SK-N-SH (cell line): Measurements from ENCODE around the gene ULK1.

Experiments
- JUND ChIP-seq: IDR thresholded peaks from 2 replicates; pipeline ENCODE4 v1.4.0; 2012
- POLR2AphosphoS5 ChIP-seq: IDR thresholded peaks from 2 replicates; pipeline ENCODE4 v1.6.1; 2012; ENCODE audit warnings: low read depth, low read length
- SIN3A ChIP-seq: IDR thresholded peaks from 2 replicates; pipeline ENCODE4 v1.6.1; 2012; ENCODE audit warnings: low read depth, mild to moderate bottlenecking, low read length, moderate library complexity, borderline replicate concordance
- TAF1 ChIP-seq: IDR thresholded peaks from 2 replicates; pipeline ENCODE4 v1.6.1; 2012; ENCODE audit warnings: low read depth, mild to moderate bottlenecking, low read length, moderate library complexity, borderline replicate concordance
- YY1 ChIP-seq: IDR thresholded peaks from 2 replicates; pipeline ENCODE4 v1.4.0; 2012; ENCODE audit warnings: low read depth, mild to moderate bottlenecking
- TF ChIP-seq, protein P1 (sequence below): IDR thresholded peaks from 2 replicates; pipeline ENCODE4 v1.4.0; 2012; ENCODE audit warnings: low read depth
- TF ChIP-seq, protein P2 (sequence below): fragments of 200-600 bp; sonication (generic); IDR thresholded peaks from 2 replicates; pipeline ENCODE4 v1.6.1; 2017; ENCODE audit warnings: antibody characterized with exemption, mild to moderate bottlenecking, moderate library complexity

GRCh38 chr12:131857908-131858850, 36.2 kb upstream of the ULK1 start:
- TF ChIP-seq SIN3A, result no peak
- TF ChIP-seq, protein P1, sequence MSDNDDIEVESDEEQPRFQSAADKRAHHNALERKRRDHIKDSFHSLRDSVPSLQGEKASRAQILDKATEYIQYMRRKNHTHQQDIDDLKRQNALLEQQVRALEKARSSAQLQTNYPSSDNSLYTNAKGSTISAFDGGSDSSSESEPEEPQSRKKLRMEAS, result no peak
- TF ChIP-seq, protein P2, sequence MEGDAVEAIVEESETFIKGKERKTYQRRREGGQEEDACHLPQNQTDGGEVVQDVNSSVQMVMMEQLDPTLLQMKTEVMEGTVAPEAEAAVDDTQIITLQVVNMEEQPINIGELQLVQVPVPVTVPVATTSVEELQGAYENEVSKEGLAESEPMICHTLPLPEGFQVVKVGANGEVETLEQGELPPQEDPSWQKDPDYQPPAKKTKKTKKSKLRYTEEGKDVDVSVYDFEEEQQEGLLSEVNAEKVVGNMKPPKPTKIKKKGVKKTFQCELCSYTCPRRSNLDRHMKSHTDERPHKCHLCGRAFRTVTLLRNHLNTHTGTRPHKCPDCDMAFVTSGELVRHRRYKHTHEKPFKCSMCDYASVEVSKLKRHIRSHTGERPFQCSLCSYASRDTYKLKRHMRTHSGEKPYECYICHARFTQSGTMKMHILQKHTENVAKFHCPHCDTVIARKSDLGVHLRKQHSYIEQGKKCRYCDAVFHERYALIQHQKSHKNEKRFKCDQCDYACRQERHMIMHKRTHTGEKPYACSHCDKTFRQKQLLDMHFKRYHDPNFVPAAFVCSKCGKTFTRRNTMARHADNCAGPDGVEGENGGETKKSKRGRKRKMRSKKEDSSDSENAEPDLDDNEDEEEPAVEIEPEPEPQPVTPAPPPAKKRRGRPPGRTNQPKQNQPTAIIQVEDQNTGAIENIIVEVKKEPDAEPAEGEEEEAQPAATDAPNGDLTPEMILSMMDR, result no peak
- TF ChIP-seq TAF1, result no peak
- TF ChIP-seq POLR2AphosphoS5, result no peak
- no peak for TF ChIP-seq YY1
- TF ChIP-seq JUND, result no peak
